ENCODE data around the gene HS3ST3A1. TPM values are rescaled to one million over a fixed set of nuclear protein-coding genes. Genes with fewer than 3 reads are reported as not detected.
"Not testable (repeated sequence)": the region's sequence is repeated elsewhere in the genome, so short reads cannot be mapped to it uniquely, and the experiment has no call there.

The HS3ST3A1 gene
- total and polyA plus RNA-seq, 2 experiments from 2014 or later, result 1.2 to 1.5 TPM

DNA sequence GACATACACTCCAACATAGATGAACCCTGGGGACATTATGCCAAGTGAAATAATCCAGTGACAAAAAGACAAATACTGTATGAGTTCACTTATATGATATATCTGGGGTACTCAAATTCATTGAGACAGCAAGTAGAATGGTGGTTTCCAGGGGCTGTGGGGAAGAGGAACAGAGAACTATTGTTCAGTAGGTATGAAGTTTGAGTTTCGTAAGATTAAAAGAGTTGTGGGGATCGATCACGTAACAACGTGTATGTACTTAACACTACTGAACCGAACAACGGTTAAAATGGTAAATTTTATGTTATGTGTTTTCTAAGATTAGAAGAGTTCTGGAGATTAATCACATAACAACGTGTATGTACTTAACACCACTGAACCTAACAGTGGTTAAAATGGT is 100.8 kb downstream of the HS3ST3A1 start:
- no peaks in the 10 kb centered on the region for H3K79me2 ChIP-seq
- H3K36me3 ChIP-seq (replicated peaks; ENCODE audit: insufficient read depth, low read depth), result no peaks in the 10 kb centered on the region
- no peaks in the 10 kb centered on the region for H3K9me2 ChIP-seq (replicated peaks; ENCODE audit: insufficient read depth)
- H3K4me2 ChIP-seq, result no peak overlapping the region
- H3K9me3 ChIP-seq (ENCODE audit: low read depth), result no peaks in the 10 kb centered on the region
- no peaks in the 10 kb centered on the region for H3K27me3 ChIP-seq
- H3K4me1 ChIP-seq (ENCODE audit: insufficient read depth), result no peaks in the 10 kb centered on the region
- no peak for TF ChIP-seq EZH2phosphoT487 (IDR thresholded peaks at IDR 0.05; ENCODE audit: low read depth, severe bottlenecking, unreplicated experiment)
- TF ChIP-seq EZH2 (IDR thresholded peaks at IDR 0.05; ENCODE audit: borderline replicate concordance), result no peak
- TF ChIP-seq, protein P1, sequence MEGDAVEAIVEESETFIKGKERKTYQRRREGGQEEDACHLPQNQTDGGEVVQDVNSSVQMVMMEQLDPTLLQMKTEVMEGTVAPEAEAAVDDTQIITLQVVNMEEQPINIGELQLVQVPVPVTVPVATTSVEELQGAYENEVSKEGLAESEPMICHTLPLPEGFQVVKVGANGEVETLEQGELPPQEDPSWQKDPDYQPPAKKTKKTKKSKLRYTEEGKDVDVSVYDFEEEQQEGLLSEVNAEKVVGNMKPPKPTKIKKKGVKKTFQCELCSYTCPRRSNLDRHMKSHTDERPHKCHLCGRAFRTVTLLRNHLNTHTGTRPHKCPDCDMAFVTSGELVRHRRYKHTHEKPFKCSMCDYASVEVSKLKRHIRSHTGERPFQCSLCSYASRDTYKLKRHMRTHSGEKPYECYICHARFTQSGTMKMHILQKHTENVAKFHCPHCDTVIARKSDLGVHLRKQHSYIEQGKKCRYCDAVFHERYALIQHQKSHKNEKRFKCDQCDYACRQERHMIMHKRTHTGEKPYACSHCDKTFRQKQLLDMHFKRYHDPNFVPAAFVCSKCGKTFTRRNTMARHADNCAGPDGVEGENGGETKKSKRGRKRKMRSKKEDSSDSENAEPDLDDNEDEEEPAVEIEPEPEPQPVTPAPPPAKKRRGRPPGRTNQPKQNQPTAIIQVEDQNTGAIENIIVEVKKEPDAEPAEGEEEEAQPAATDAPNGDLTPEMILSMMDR (IDR thresholded peaks at IDR 0.05; ENCODE audit: poor library complexity), result no peak
- no peaks in the 10 kb centered on the region for H4K20me1 ChIP-seq (ENCODE audit: insufficient read depth, poor library complexity, severe bottlenecking)
- H3K27ac ChIP-seq, result no peak overlapping the region
- DNase-seq (ENCODE audit: low spot score), result no peak
- no peak overlapping the region for H2AFZ ChIP-seq
- 99% methylated on average over 7 of the region's 7 CpGs for WGBS (ENCODE audit: low lambda C conversion rate, missing lambda C conversion rate)
- H3K4me3 ChIP-seq, result no peak overlapping the region

DNA sequence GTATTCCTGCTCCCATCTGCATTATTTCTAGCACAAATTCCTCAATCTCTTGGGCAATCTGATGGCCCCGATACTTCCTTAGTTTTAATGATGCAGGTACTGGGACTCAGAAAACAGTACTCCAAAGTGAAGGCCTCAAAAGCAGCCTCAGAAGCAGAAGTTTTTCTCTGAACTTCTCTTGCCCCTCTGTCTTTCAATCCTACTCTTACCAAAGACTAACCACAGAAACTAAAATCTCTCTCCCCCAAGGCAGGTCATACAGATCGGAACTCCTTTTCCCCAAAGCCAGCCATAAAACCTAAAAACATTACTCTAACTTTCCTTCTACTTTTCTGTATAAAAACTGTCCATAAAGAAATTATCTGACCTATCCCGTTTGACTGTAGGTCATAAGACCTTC is 103.5 kb downstream of the HS3ST3A1 start:
- TF ChIP-seq, protein P1 (IDR thresholded peaks at IDR 0.05; ENCODE audit: poor library complexity), result no peak
- TF ChIP-seq EZH2phosphoT487 (IDR thresholded peaks at IDR 0.05; ENCODE audit: low read depth, severe bottlenecking, unreplicated experiment) (no peak), EZH2 (IDR thresholded peaks at IDR 0.05; ENCODE audit: borderline replicate concordance) (no peak)
- Histone ChIP-seq H3K27me3 (no peaks in the 10 kb centered on the region), H3K4me1 (ENCODE audit: insufficient read depth) (no peaks in the 10 kb centered on the region), H3K4me2 (no peak overlapping the region), H3K27ac (no peak overlapping the region), H3K4me3 (no peak overlapping the region), H2AFZ (no peak overlapping the region), H3K9me3 (ENCODE audit: low read depth) (no peaks in the 10 kb centered on the region), H3K36me3 (replicated peaks; ENCODE audit: insufficient read depth, low read depth) (no peaks in the 10 kb centered on the region), H4K20me1 (ENCODE audit: insufficient read depth, poor library complexity, severe bottlenecking) (no peaks in the 10 kb centered on the region), H3K9me2 (replicated peaks; ENCODE audit: insufficient read depth) (no peaks in the 10 kb centered on the region), H3K79me2 (no peaks in the 10 kb centered on the region)
- WGBS (ENCODE audit: low lambda C conversion rate, missing lambda C conversion rate), result 82% methylated on average over 3 of the region's 3 CpGs
- DNase-seq (ENCODE audit: low spot score), result no peak

DNA sequence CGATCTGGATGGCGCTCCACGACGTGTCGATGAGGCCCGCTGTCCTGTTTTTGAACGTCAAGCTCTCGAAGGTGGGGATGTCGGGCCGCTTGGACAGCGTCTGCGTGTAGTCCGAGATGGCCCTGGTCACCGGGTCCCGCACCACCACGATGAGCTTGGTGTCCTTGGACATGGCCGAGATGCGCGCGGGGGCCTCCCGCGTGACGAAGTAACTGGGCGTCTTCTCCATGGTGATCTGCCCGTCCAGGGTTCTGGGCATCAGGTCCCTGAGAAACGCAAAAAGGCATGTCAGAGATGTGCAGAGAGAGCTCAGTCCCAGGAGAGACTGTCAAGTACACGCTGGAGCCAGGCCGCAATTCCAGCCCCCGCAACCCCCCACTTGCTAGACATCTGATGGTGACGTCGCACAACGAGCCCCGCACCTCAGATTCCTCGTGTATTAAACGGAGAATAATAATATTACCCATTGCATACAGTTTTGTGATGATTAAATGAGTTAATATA is 105.1 kb downstream of the HS3ST3A1 start:
- WGBS (ENCODE audit: low lambda C conversion rate, missing lambda C conversion rate), result 99% methylated on average over 22 of the region's 35 CpGs
- H3K27ac ChIP-seq; H2AFZ ChIP-seq; H3K27me3 ChIP-seq; H3K9me3 ChIP-seq (ENCODE audit: low read depth); H4K20me1 ChIP-seq (ENCODE audit: insufficient read depth, poor library complexity, severe bottlenecking); H3K4me1 ChIP-seq (ENCODE audit: insufficient read depth); H3K4me2 ChIP-seq; H3K9me2 ChIP-seq (replicated peaks; ENCODE audit: insufficient read depth); H3K36me3 ChIP-seq (replicated peaks; ENCODE audit: insufficient read depth, low read depth); DNase-seq (ENCODE audit: low spot score); H3K79me2 ChIP-seq; H3K4me3 ChIP-seq: not testable (repeated sequence)

DNA sequence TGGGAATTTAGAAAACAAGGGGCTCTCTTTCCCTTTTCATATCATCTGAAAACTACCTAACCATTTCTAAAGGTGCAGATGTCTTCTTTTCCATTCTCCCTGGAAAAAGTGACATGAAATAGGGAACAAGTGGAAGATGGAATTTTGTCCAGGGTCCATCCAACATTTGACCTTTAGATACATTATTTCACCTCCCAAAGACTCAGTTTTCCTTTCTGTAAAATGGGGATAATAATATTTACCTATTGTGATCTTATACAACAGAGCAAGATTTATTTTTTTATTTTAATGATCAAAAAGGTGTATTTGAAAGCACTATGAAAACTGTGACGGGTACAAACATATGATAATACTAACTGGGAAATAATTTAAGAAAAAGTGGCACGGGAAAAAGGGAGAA is 106.3 kb downstream of the HS3ST3A1 start:
- Histone ChIP-seq H3K36me3 (replicated peaks; ENCODE audit: insufficient read depth, low read depth) (no peaks in the 10 kb centered on the region), H3K9me3 (ENCODE audit: low read depth) (no peaks in the 10 kb centered on the region), H3K79me2 (no peaks in the 10 kb centered on the region), H4K20me1 (ENCODE audit: insufficient read depth, poor library complexity, severe bottlenecking) (no peaks in the 10 kb centered on the region), H3K27ac (no peak overlapping the region), H2AFZ (no peak overlapping the region), H3K4me3 (no peak overlapping the region), H3K9me2 (replicated peaks; ENCODE audit: insufficient read depth) (no peaks in the 10 kb centered on the region), H3K27me3 (no peaks in the 10 kb centered on the region), H3K4me1 (ENCODE audit: insufficient read depth) (no peaks in the 10 kb centered on the region), H3K4me2 (no peak overlapping the region)
- TF ChIP-seq EZH2 (IDR thresholded peaks at IDR 0.05; ENCODE audit: borderline replicate concordance) (no peak), EZH2phosphoT487 (IDR thresholded peaks at IDR 0.05; ENCODE audit: low read depth, severe bottlenecking, unreplicated experiment) (no peak)
- TF ChIP-seq, protein P1 (IDR thresholded peaks at IDR 0.05; ENCODE audit: poor library complexity), result no peak
- 100% methylated on average over 2 of the region's 2 CpGs for WGBS (ENCODE audit: low lambda C conversion rate, missing lambda C conversion rate)
- DNase-seq (ENCODE audit: low spot score), result no peak
